Suprapubic skin (tissue), 4 donors: ENCODE data around the gene UMAD1.

Experiments
- EP300 ChIP-seq: sonication (generic); formaldehyde crosslinking; IDR thresholded peaks from one replicate; pipeline ENCODE4 v1.6.1; 2017; ENCODE audit warnings: antibody characterized with exemption
- POLR2A ChIP-seq, 2 donors: fragments of 450-650 bp; IDR thresholded peaks; one replicate each; pipeline ENCODE4 v1.6.1; 2017; ENCODE audit warnings: antibody characterized with exemption in 2 of 2, mild to moderate bottlenecking in 2 of 2, moderate library complexity in 2 of 2
- POLR2AphosphoS5 ChIP-seq, 3 donors: sonication (generic); formaldehyde crosslinking; IDR thresholded peaks; one replicate each; pipeline ENCODE4 v1.6.1; 2017; ENCODE audit warnings: antibody characterized with exemption in 3 of 3
- TF ChIP-seq, protein P1 (sequence below), 2 donors: fragments of 200-600 bp in 1 of 2; fragments of 450-650 bp in 1 of 2; sonication (generic) in 1 of 2; IDR thresholded peaks; one replicate each; pipeline ENCODE4 v1.5.1; 2016 to 2019; ENCODE audit warnings: antibody characterized with exemption in 2 of 2, mild to moderate bottlenecking in 1 of 2, moderate library complexity in 1 of 2

DNA sequence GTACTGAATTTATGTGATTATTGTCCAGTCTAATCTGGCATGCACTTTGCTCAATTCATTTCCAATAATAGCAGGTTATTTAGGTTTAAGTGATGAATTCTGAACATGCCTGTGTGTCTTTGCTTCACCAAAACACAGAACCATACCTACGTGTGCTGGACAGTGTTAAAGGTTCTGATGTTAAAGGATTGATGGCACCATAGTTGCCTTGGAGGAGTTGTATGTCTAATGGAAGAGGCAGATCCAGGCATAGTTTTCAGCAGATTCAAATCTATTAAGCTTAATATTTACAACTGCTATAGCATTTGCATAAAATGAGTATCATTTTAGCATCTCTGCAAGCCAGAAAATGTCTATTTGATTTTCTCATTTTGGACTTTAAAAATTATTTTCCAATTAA, 28.0 kb upstream of the UMAD1 start:
- TF ChIP-seq EP300 (no peak), POLR2AphosphoS5 (IDR thresholded peaks at IDR 0.05) (no peak), POLR2A (IDR thresholded peaks at IDR 0.05) (no peak)
- TF ChIP-seq, protein P1, sequence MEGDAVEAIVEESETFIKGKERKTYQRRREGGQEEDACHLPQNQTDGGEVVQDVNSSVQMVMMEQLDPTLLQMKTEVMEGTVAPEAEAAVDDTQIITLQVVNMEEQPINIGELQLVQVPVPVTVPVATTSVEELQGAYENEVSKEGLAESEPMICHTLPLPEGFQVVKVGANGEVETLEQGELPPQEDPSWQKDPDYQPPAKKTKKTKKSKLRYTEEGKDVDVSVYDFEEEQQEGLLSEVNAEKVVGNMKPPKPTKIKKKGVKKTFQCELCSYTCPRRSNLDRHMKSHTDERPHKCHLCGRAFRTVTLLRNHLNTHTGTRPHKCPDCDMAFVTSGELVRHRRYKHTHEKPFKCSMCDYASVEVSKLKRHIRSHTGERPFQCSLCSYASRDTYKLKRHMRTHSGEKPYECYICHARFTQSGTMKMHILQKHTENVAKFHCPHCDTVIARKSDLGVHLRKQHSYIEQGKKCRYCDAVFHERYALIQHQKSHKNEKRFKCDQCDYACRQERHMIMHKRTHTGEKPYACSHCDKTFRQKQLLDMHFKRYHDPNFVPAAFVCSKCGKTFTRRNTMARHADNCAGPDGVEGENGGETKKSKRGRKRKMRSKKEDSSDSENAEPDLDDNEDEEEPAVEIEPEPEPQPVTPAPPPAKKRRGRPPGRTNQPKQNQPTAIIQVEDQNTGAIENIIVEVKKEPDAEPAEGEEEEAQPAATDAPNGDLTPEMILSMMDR (IDR thresholded peaks at IDR 0.05) = no peak
